WTC11 (cell line): ENCODE results near the gene REELD1.

Experiments used
- AFF4 ChIP-seq: sonication (generic); formaldehyde crosslinking; IDR thresholded peaks from 2 replicates; pipeline ENCODE4 v1.8.1; 2023; ENCODE audit warnings: mild to moderate bottlenecking, missing genetic modification reagents, borderline replicate concordance
- CBFB ChIP-seq: sonication (generic); formaldehyde crosslinking; IDR thresholded peaks from 2 replicates; pipeline ENCODE4 v1.8.1; 2022; ENCODE audit warnings: mild to moderate bottlenecking, low read depth, missing genetic modification reagents
- CTCF ChIP-seq: fragments of 200-600 bp; IDR thresholded peaks from 2 replicates; pipeline ENCODE4 v1.8.0; 2022; ENCODE audit warnings: antibody characterized with exemption
- ERG ChIP-seq: fragments of 250-450 bp; sonication (Bioruptor Pico); IDR thresholded peaks from 2 replicates; pipeline ENCODE4 v1.8.0; 2021; ENCODE audit warnings: mild to moderate bottlenecking
- KAT7 ChIP-seq: sonication (generic); formaldehyde crosslinking; IDR thresholded peaks from 2 replicates; pipeline ENCODE4 v1.8.1; 2023; ENCODE audit warnings: missing genetic modification reagents, mild to moderate bottlenecking, borderline replicate concordance
- NFE2L1 ChIP-seq: sonication (generic); formaldehyde crosslinking; IDR thresholded peaks from 2 replicates; pipeline ENCODE4 v1.8.1; 2023; ENCODE audit warnings: missing genetic modification reagents
- PRDM15 ChIP-seq: sonication (generic); formaldehyde crosslinking; IDR thresholded peaks from 2 replicates; pipeline ENCODE4 v1.8.0; 2022; ENCODE audit warnings: missing genetic modification reagents
- TEAD4 ChIP-seq: sonication (generic); formaldehyde crosslinking; IDR thresholded peaks from 2 replicates; pipeline ENCODE4 v1.8.0; 2022; ENCODE audit warnings: mild to moderate bottlenecking, missing genetic modification reagents
- TF ChIP-seq, protein P1 (sequence below): sonication (generic); formaldehyde crosslinking; conservative IDR thresholded peaks from 2 replicates; pipeline ENCODE4 v1.8.1; 2022; ENCODE audit warnings: mild to moderate bottlenecking, missing genetic modification reagents
- TF ChIP-seq, protein P2 (sequence below): sonication (generic); formaldehyde crosslinking; IDR thresholded peaks from 2 replicates; pipeline ENCODE4 v1.8.0; 2022; ENCODE audit warnings: mild to moderate bottlenecking, missing genetic modification reagents

DNA sequence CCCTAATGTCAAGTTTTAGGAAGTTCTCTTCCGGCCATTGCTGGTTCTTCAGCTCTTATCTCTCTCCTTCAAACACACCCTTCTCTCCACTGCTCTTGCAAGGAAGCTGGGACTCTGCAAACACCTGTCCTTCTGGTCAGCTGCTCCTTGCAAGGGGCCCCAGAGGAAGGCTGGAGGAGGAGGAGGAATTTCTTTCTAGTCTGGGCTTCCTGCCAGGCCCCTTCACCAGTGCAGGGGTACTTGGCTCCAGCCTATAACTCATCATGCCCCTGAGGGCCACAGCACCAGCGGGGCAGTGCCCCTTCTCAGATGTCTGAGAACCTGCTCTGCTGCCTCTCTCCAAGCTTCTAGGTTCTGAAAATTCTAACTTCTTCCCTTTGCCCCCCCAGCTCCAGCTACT lies 46.7 kb downstream of the REELD1 start:
- TF ChIP-seq CTCF (no peak), KAT7 (CRISPR knock-in tag) (no peak), TEAD4 (CRISPR knock-in tag) (no peak), CBFB (CRISPR knock-in tag) (no peak), PRDM15 (no peak), NFE2L1 (CRISPR knock-in tag) (no peak), AFF4 (no peak), ERG (CRISPR knock-in tag) (no peak)
- TF ChIP-seq, protein P1, sequence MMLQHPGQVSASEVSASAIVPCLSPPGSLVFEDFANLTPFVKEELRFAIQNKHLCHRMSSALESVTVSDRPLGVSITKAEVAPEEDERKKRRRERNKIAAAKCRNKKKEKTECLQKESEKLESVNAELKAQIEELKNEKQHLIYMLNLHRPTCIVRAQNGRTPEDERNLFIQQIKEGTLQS: no peak
- TF ChIP-seq, protein P2, sequence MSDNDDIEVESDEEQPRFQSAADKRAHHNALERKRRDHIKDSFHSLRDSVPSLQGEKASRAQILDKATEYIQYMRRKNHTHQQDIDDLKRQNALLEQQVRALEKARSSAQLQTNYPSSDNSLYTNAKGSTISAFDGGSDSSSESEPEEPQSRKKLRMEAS (CRISPR knock-in tag): no peak
